ENCODE results near the gene HACE1.

The HACE1 gene

DNA sequence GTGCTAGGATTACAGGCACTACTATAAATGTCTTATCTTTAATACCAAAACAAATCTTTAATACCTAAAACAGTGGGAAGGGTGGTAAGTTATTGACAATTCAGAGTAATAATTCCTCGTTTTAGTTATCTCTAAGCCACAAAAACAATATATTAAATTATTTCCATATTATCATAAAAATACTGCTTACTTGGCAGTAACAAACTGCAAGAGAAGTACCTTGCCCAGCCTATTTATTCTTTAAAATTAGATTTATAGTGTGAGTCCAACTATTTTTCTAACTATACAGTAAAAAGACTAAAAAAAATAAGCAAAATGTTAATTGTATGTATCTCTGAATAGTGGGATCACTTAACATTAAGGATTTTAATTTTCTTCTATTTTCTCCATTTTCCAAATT is 123.2 kb downstream of the HACE1 start:
- DNase-seq (ENCODE audit: low spot score): no peak

GRCh38 chr6:104730450-104730849 is 129.3 kb downstream of the HACE1 start:
- DNase-seq (ENCODE audit: low spot score): no peak

DNA sequence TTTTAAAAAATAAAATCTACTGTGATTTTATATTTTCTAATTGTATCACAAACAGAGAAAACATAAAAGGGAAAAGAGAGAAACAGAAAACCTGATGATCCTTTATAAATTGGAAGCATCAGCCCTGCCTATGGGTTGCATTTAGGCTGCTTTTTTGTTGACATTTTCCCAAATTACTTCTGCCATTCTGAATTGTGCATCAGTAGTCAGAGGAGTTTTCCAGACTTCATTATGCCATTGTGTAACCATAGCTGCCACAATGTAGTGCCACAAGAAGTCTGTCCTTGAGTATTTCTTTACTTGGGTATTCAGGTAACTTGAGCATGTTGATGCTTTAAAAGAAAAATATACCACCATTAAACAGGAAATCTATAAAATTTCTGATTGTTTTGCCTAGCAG is 130.3 kb downstream of the HACE1 start:
- no peak for DNase-seq (ENCODE audit: low spot score)

DNA sequence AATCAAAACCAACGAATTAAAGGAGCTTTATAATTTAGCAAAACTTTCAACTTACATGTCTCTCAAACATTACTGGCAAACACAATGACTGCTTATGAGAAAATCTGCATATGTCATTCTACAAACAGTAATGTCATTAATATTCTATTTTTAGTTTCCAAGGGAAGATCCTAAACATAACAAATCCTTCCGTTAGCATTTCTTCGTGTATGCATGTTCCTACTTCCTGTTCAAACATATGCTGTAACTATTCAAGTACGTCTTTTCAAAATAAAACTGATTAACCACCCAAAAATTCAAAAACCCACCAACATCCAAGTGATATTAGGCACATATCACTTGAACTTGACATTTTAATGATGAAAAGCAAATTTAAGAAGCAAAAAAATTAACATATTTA is 131.3 kb downstream of the HACE1 start:
- no peak for DNase-seq (ENCODE audit: low spot score)

DNA sequence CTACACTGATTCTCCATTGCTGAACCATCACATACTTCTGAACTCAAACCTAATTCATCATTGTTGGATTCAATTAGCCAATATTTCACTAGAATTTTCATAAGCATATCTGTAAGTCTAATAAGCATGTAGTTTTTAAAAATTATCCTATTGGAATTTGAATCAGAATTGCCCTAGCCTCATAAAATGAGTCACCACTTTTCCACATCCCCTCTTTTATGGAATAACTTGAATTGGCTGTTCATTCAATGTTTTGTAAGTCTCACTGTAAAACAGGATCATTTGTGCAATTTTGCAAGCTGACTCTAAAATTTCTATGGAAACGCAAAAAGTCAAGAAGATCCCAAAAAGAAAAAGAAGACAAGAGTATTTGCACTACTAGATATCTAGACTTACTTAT is 141.0 kb downstream of the HACE1 start:
- DNase-seq (ENCODE audit: low spot score): no peak

GRCh38 chr6:104716858-104717257 is 142.9 kb downstream of the HACE1 start:
- no peak for DNase-seq (ENCODE audit: low spot score)

GRCh38 chr6:104714796-104715195 is 144.9 kb downstream of the HACE1 start:
- DNase-seq (ENCODE audit: low spot score): no peak

- no peak for DNase-seq (ENCODE audit: low spot score)
Measured at GRCh38 chr6:104713982-104714381, 145.7 kb downstream of the HACE1 start.

DNA sequence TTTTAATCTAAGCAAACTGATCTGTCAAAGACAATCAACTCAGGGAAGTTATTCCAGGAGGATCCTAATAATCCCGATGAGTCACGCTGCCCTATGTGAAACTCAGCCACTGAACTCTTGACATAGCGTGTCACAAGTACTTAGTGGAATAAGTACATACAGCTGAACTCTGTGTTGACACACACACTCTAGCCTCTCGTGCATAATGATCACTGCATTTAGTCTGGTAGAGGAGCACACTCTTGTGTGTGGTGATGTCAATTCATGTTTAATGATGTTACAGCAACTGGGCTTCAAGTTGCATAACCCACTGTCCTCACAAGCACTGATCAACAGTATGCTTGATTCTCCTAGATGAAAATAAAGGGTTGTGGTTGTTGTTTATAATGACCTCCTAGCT is 148.3 kb downstream of the HACE1 start:
- DNase-seq (ENCODE audit: low spot score): no peak

DNA sequence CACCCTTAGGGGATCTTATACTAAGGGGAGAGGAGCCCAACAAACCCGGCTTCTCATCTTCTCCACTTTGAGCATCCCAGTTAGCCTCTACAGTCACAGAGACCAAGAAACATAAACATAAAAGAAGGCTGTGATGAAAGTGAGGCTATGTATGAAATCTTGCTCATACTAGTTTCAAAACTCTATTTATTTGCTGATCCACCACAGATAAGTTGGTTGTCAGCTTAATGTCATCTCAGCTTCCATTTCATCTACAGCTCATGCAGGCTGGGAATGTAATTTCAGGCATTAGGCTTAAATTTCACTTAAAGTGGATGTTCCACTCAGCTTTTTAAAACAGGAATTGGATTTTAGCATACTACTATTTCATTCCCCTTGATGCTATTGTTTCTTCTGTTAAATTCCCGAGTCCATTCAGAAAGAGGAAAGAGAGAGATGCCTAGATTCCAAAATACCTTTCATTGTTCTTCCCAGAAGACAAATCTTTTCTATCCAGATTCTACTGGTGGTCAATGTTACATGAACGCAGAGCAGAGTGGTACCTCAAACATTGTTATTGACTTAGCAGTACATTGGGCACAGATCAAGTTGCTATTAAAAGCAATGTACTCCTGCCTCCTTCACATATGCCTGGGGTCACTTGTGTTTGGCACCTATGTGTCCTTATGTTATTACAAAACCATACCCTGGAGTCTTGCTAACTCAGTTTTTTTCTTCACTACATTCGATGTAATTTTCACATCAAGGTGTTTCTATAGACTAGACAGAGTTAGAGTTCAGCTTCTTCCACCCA is 149.0 kb downstream of the HACE1 start:
- no peak for DNase-seq (ENCODE audit: low spot score)

DNA sequence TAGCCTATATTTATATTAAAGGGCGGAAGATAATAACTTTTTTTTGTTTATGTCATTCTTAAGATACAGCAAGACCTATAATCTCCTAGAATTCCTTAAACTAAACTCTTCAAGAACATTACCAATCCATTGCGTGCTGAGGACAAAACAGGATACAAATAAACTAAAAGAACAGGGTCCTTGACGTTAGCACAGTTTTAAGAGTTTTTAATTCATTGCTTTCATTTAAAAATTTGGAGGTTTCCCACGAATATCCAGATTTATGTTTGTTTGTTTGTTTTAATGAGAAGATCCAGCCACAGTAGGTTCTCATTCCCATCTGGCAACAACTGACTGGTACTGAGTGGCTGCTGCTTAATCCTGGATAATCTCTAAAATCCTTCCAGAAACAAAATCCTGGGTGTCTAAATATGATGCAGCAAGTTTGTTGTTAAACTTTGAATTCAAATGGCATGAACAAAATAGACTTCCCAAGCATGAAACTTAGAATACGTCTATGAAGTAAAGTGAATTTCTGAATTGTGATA is 153.7 kb downstream of the HACE1 start:
- no peak for DNase-seq (ENCODE audit: low spot score)

- DNase-seq (ENCODE audit: low spot score): no peak
Measured at GRCh38 chr6:104705095-104705707, 154.5 kb downstream of the HACE1 start.

GRCh38 chr6:104704191-104704590 is 155.5 kb downstream of the HACE1 start:
- no peak for DNase-seq (ENCODE audit: low spot score)

DNA sequence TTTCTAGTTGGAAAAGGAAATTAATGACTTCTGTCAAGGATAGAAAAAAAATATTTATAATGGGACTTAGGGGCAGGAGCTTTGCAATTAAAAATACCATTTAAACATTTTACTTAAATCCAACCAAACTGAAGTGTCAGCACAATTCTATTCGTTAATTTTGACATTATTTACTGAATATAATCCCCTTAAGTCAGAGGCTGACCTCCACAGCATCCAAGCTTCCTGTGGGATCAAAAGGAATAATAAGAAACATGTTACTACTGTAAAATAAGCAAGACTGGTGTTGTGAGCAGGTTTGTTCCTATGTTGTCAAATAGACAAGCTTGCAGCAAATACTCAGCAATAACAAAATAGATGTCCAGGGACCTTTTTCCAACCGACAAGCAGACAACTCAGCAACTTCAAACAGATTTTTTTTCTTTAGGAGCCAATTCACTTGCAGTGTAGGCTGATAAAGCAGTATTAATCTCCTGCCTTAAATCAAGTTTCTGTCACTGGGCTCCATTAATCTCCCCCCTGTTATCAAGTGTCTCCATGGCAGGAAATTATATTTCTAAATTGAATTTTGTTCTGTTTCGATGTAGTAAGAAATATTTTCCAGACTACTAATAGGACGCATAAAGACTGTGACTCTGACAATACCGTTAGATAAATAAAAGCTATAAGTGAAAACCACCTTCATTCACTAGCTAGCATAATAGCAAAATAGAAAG is 157.4 kb downstream of the HACE1 start:
- DNase-seq (ENCODE audit: low spot score): no peak

- no peak for DNase-seq (ENCODE audit: low spot score)
Measured at GRCh38 chr6:104700371-104701185, 159.1 kb downstream of the HACE1 start.

DNA sequence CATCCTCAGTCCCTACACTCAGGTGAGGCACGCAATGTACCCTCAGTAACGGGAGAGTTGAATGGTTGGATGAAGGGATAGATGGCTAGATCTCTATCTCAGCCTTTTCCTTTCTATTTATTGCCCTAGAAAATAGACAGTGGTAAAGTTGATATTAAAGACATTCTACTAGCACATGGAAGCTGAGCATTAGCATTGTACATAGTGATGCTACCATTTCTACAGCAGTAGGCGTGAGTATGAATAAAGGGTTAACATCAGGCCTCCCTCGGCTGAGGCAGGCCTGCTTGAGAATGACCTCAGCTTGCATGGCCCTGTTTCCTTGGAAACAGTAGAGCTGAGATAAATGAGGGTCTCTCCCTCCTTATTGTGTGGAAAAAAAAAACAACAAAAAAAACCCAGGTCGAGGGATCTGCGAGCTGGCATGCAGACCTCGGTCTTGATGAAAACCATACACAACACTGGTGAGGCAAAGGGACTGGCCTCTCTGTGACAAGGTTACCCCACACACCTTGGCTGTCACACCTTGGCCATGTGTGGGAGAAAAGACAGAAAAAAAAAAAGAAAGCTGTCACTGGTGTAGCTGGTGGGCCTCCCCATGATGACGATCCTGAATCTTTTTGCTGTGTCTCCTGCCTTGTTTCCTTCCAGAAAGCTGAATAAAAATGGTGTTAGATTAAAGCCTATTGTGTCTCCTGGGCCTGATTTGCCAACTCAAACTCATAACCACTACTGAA is 160.0 kb downstream of the HACE1 start:
- no peak for DNase-seq (ENCODE audit: low spot score)

DNA sequence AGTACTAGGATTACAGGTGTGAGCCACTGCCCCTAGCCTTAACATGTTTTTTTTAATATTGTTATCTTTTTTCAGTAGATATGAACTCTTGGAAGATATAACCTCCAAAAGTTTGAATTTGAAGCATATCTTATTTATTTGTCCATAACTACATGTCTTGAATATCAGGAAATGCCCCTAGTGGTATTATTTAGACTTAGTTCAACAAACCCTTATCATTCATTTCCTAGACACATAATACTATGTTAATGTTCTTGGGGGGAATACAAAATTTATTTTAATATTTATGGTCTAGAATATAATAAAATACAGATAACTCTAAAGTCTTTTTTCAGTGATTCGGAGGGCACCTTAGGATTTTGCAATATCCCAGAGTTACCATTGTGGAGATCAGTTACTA is 160.7 kb downstream of the HACE1 start:
- DNase-seq (ENCODE audit: low spot score): no peak

- no peak for DNase-seq (ENCODE audit: low spot score)
Measured at GRCh38 chr6:104692008-104692407, 167.7 kb downstream of the HACE1 start.

DNA sequence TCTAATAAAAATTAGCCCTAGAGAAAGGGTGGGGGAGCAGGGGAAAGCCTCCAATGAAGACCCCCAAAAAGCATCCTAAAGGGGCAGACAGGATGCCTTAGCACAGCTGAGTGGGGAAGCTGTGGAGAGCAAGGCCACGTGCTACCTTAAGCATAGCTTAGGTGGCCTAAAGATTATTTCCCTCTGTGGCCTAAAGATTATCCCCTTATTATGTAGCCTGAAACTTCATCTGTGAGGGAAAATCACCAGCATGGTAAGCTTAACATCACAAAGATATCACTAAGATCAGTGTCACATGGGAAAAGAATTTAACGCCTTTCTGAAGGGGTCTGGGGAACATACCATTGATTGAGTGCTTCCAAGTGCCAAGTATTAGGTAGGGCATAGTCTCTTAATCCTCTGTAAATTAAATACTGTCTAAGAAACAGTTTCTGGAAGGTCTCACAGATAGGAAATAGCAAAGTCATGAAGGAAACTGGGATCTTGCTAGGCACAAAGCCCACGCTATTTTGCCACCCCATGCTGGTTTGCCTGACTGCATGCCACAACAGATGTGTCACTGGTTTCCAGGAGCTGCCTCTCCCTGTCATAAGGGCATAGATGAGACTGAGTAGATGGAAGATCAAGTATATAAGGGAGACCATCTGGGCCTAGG is 170.0 kb downstream of the HACE1 start:
- no peak for DNase-seq (ENCODE audit: low spot score)

DNA sequence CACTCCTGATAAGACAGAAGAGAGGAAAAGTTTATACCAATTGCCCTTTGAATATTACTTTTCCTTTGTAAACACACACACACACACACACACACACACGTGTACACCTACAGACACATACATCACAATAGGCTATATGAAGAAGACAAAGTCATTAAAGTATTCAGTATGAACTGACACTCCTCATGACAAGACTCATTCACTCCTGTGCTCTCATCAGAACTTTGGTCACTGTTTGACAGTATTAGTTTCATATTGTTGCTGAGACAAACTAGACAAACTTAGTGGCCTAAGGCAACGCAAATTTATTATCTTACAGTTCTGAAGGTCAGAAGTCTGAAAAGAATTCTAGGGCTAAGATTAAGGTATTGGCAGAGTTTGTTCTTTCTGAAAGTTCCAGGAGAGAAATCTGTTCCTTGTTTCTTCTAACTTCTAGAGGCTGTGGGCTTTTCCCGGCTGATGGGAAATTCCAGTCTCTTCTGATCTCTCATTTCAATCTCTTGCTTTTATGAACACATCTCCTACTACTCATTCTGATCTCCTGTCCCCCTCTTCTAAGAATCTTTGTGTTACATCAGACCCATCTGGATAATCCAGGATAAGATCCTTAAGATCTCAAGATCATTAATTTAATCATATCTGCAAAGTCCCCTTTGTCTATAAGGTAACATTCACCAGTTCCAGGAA is 171.3 kb downstream of the HACE1 start:
- no peak for DNase-seq (ENCODE audit: low spot score)

All from hematopoietic multipotent progenitor cell treated with erythropoietin and hydrocortisone succinate and interleukin-3 and kit ligand, for 17 days (in vitro differentiated cells).